HG03457 (cell line): Measurements from ENCODE around the gene PTGES3.
"Not testable (repeated sequence)": the region's sequence is repeated elsewhere in the genome, so short reads cannot be mapped to it uniquely, and the experiment has no call there.

ENCODE experiments used
- ATAC-seq: cut with Tn5 transposase; IDR thresholded peaks from one replicate; pipeline ENCODE4 v1.9.1; 2021; ENCODE audit warnings: moderate number of reproducible peaks; ENCODE audit not compliant: unreplicated experiment

PTGES3 gene

DNA sequence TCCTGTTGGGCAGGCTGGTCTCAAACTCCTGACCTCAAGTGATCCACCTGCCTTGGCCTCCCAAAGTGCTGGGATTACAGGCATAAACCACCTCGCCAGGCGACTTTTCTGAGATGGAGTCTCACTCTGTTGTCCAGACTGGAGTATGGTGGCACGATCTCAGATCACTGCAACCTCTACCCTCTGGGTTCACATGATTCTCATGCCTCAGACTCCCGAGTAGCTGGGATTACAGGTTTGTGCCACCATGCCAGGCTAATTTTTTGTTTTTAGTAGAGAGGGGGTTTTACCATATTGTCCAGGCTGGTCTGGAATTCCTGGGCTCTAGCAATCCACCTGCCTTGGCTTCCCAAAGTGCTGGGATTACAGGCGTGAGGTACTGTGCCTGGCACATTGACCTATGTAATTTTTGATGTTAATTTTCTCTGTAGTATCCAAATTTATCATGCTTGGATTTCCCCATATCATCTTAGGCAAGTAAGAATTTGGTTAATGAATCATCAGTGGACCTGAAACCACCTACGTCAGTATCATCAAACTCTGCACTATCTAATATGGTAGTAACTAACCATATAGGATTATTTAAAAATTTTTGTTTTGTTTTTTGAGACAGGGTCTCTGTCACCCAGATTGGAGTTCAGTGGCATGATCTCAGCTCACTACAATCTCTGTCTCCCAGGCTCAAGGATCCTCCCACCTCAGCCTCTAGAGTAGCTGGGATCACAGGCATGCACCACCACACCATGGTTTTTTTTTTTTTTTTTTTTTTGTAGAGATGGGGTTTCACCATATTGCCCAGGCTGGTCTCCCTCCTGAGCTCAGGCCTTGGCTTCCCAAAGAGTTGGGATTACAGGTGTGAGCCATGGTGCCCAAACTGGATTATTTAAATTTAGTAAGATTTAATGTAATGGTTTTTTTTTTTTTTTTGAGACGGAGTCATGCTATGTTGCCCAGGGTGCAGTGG is 30.4 kb downstream of the PTGES3 start:
- ATAC-seq, result no peak

DNA sequence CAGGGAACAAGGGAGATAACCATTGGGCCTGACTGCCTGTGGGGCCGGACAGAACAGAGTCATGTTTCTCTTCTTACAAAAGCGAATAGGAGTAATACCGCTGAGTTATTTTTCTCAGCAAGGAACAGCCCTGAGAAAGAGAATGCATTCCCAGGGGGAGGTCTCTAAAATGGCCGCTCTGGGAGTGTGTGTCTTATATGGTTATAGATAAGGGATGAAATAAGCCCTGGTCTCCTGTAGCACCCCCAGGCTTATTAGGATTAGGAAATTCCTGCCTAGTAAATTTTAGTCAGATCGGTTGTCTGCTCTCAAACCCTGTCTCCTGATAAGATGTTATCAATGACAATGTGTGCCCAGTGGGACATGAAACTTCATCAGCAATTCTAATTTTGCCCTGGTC is 34.3 kb downstream of the PTGES3 start:
- not testable (repeated sequence) for ATAC-seq

DNA sequence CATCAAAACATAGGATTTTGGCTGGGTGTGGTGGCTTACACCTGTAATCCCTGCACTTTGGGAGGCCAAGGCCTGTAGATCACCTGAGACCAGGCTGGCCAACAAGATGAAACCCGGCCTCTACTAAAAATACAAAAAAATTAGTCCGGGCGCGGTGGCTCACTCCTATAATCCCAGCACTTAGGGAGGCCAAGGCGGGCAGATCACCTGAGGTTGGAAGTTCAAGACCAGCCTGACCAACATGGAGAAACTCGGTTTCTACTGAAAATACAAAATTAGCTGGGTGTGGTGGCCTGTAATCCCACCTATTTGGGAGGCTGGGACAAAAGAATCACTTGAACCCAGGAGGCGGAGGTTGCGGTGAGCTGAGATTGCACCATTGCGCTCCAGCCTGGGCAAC is 40.1 kb downstream of the PTGES3 start:
- not testable (repeated sequence) for ATAC-seq

DNA sequence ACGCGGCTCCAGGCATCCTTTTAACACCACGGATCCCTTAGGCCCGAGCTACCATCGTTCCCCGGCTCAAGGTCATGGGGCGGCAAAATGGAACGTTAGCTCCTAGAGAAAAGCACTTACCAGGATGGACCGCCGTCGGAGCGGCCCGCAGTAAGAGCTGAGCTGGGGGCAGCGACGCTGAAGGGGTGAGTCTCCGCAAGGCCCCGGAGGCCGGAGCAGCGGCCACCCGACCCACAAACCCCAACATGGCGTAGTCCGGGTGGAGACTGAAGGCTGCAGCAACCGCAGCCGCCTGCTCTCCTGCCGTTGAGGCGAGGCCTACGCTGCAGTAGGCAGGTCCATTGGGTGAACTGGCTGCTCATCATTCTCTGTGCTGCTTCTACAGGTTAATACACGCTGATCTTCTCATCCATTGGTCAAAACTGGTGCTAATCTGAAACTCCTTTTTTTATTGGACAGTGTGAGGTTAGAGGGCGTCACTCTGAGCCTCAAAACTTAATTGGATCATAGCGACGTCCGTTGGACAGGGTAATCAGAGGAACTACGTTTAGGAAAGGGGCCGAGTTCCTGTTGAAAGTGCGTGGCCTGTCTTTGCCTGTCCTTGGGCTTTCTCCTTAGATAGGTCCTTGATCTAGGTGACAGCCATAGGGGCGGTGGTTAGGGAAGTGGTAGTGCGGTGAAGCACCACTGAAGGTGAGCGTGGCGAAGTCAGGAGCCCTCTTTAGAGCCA is 42.2 kb downstream of the PTGES3 start, which contains the start of gene ATP5F1B:
Gene ATP5F1B, minus strand, starts transcription at position 268 of the 730 bp plus-strand sequence. Its CDS starts 21 bp downstream, at position 247.
- peak; percentile 96 for ATAC-seq

DNA sequence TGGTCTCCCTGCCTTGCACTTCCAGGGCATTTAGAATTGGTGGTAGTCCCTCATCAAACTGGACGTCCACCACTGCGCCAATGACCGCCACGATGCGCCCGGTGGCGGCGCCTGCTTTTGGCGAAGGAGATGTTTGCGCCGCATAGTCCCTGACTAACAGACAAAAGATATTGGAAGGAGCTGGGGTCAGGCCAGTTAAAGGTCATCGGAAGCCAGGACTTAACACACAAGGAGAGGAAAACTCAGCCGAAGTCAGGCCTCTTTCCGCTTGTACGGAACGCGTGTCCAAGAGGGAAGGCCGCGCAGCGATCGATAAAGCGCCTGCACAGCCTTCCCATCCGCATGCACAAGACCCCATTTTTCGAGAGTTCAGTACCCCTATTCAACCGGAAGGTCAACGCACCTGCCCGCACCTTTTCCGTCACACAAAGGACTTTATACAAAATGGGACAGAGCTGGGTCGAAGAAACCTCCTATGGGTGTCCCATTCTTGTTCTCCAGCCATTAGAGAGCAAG is 42.8 kb downstream of the PTGES3 start:
- ATAC-seq, result no peak

DNA sequence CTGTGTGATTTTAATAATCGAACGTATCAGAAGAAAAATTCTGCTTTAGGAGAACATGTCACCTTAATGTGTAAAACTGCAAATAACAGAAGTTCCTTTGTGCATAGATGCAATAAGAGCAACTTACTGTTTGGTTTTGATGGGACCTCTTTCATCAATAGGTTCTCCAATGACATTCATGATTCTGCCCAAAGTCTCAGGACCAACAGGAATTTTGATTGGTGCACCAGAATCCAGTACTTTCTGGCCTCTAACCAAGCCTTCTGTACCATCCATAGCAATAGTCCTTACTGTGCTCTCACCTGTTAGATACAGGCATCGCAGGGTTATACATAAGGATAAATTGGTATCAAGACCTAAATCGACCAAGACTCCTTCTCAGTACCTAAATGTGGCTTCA is 43.4 kb downstream of the PTGES3 start:
- no peak for ATAC-seq

DNA sequence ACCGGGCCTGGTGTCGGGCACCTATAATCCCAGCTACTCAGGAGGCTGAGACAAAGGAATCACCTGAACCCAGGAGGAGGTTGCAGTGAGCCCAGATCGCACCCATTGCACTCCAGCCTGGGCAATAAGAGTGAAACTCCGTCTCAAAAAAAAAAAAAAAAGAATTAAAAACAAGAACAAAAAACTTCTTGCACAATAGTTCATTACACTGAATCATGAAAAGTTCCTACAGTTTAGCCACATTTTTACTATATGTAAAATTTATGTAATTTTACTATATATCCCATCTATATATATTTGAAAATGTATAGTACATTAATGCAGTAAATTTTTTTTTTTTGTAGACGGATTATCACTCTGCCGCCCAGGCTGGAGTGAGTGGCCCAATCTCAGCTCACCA is 46.9 kb downstream of the PTGES3 start:
- ATAC-seq, result no peak

DNA sequence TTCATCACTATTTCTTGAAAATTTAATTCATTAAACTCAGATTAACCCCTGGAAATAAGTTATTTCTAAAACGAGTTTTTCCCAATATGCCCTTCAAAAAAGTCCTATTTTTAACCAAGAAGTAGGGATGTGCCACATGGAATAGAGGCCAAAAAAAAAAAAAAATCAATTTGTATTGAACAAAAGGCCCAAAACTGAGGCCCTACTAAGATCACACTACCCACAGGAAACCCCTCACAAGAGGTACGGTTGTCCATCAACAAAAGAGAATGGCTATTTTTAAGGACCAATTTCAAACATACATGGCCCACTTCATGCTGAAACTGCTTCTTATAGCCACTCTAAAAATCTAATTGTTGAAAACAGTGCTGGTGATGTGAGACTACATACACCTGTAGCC is 50.5 kb downstream of the PTGES3 start:
- ATAC-seq, result no peak

DNA sequence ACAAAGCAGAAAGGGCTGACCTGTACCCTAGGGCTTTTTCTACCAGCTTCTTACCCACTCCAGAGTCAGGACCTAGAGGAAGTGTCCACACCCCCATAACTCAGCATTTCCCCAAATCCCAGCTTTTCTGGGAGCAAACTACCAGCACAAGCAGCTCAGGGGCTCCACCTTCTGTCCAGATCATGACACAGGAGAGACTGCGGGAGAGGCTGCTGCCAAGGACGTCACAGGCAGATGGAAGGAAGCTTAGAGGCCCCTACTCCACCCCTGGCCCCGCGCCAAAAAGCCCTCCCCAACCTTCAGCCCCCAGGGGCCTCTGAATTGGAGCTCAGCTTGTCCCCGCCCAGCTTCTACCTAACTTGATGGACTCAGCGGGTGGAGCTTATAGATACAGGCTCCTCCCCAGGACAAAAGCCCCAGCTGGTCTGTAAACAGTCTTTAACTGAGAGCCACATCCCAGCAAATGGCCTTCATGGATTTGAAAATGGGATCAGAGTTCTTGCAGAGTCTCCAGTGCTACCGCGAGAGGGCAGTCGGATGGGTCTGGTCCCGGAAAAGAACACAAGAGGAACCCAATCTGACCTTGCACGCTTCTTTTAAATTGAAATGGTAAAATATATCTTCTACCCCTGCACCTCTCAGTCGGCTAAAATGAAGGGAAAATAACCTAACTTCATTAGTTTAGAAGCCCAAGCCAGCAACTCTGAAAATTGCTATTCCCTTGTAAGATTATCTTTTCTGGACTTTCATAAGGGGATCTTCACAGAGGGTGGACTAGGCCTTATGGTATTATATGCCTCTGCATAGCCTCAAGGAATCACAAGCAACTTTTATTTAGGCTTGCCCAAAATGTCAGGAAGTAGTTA is 51.2 kb downstream of the PTGES3 start:
- peak; percentile 43 for ATAC-seq

DNA sequence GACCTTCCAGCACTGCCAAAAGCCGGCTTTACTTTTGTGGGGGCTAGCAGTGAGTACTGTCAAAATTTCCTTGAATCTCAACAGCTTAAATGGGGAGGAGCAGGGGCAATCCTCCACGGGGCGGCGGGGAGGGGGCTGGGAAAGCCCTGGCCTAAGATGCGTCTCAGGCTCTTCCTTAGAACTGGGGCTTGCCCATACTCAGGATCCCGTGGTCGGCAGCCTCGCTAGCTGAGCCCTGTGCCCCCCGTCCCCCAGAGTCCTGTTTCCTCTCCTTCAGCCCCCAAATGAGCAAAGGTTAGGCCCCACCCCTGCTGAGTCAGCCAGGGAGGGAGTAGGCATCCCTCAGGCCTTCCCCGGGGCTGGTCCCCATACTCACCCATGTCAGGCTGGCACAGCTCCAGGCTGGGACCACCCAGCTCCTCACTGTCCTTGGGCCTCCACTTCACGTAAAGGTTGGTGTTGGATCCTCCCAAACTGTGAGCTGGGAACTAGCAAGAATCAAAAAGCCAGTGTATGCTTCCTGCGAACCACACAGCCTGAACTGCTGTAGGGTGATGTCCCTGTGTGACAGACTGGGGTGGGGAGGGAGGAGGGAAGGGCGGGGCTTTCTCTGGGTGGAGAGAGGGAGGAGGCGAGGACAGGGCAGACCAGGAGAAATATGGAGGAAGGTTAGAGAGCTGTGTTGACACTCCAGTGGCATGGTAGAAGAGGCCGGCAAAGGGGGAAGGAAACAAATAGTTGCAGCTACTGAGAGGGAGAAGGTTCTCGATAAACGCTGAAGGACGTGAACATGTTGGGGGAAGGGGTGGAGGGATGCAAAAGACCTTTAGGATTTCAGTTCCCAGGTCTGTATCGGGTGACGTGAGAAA is 52.0 kb downstream of the PTGES3 start:
- ATAC-seq, result peak; percentile 28

DNA sequence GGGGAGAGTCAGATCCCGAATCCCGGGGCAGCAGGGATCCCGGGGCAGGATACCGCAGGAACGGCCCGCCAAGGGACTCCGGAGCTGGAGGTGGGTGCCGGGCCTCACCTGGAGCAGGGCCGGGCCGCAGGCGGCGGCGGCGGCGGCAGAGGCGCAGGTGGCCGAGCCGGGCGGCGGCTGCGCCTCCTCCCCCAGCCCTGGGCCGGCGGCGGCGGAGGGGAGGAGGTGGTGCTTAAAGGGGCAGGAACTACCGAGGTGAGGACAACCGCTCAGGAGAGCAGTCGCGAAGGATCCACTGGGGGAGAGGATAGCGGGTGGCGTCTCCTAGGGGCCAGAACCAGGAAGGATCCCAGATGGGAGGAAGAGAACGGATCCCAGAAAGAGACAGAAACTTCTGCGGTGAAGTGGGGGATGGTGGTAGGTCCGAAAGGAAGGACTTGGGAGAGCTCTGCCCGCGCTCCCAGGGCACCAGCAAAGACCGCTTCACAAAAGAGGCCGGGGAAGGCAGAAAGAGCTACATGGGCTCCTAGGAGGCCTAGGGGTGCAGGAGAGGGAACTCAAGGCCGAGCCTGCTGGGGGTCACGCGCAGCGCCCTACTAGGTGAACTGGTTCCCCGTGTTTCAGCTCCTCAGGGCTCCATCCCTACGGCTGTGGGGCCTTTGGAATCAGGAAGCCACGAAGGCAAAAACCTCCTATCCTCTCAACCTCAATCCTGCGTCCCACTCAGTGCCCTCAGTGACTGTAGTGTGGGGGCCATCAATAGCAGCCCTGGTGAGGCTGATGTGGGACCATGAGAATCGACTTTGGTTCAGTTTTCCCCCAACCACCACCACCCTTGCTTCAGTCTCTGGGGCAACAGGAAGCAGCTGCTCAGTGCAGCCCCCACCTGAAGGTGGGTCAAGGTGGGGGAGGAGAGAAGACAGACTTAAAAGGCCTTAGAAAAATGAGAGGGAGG is 53.0 kb downstream of the PTGES3 start:
- ATAC-seq, result no peak

DNA sequence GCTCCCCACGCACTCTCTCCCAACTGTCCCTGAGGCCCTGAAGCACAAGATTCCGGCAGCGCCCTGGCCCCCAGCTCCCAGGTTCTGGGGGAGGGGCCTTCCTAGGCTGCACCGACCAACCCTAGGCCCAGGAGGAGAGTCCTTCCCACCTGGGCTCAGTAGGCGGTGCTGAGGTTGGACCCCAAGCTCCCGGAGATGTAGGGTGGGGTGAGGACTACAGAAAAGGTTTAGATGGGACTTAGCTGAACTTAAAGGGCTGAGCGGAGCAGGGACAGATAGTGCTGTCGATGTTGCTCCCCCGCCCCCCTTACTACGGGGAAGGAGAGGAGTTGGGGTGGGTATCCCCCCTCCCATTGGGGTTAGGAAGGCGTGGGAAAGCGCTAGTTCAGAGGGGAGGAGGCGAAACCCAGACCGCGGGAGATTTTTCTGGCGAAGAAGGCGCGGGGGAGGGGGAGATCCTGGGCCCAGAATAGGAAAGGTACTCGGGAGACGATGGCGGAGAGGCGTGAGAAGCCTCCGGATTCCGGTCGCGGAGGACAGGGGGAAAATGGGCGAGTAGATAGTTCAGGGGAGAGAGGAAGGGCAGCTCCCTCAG is 53.7 kb downstream of the PTGES3 start:
- ATAC-seq, result no peak

DNA sequence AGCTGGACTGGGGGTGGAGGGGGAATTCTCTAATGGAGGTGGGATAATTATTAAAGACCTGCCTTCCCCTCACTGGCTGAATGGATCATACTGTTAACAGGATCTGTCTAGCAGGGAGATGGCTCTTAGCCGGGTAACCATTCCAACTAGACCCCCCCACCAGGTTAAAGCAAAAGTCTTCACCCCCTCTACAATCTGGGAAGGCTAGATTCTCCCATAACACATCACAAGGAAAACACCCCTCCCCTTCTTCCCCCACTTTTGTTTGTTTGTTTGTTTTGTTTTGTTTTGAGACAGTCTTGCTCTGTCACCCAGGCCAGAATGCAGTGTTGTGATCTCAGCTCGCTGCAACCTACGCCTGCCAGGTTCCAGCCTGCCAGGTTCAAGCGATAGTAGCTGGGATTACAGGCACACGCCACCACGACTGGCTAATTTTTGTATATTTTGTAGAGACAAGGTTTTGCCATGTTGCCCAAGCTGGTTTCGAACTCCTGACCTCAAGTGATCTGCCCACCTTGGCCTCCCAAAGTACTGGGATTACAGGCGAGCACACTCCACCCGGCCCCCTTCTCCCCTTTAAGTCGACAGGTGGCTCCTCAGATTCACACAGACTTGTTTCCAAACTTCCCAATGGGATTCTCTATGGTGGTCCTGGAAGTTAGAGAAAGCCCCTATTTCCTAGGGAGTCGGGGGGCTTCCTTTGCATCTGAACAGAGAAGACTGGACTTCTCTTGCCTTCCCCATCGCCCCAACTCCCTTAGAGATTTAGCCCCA is 54.4 kb downstream of the PTGES3 start:
- no peak for ATAC-seq

DNA sequence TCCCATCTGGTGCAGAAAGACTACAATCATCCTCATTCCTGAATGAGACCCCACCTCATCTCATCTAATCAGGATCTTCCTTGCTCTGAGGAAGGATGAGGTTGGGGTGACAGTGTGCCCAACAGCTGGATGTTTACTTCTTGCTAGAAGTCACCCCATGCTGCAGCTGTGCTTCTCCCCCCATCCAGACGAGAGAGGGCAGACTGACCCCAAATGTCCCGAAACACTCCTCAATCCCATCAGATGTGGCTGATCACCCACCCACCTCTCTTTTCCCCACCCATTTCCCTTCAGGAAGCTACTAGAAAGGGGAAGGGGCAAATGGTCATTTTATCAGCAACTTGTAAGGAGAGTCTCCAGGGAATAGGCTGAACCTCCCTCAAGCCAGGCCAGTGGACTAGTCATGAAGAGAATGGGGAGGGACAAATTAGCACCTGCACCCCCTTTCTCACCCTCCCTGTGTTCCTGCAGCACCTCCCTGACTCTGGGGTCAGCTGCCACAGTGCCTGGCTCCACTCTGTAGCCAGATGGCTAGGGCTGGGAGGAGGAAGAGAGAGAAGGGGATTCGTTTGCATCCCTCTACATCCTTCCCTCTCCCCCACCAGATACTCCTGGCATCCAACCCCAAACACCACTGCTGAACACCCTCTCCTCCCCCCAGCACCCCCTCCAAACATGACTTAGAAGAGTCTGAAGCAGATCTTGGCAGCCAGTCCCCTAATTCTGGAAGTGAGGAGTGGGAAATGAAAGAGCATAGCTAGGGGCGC is 55.2 kb downstream of the PTGES3 start:
- ATAC-seq, result no peak

DNA sequence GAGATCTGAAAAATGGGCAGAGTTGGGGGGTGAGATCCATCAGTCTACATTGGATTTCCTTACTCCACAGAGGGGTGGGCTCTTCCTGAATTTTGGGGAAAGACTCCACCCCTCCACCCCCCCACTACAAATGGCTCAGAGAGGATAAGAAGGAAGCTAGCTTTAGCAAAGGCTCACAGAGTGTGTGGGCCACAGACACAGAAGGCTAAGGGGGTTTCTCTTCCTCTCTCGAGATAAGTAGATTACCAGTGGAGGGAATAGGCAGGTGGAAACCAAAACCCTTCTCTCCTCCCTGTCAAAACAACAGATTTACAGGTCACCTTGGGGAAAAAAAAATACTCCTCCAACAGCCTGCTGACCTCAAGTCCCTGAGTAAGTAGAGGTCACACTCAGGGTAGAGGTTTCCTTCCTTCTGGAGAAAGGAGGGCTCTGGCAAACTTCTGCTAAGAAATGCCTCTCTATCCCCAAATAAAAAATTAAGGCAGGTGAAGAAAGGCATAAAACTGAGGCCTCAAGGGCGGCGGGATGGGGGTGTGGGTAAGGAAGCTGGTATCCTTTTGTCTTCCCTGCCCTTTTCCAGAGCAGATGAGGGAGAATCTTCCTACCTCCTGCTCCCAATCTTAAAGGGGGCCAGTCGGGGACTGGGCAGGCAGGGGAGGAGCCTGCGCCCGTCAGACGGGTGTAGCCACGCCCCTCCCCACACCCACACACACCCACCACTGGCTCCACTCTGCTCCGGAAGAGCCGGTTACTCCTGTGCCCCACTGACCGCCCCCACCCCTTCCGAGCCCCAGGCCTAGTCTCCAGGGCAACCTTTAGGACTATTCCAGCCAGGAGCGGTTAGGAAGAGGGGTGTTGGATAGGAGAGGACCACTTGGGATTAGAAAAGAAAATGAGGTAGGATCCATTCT is 56.0 kb downstream of the PTGES3 start:
- no peak for ATAC-seq

DNA sequence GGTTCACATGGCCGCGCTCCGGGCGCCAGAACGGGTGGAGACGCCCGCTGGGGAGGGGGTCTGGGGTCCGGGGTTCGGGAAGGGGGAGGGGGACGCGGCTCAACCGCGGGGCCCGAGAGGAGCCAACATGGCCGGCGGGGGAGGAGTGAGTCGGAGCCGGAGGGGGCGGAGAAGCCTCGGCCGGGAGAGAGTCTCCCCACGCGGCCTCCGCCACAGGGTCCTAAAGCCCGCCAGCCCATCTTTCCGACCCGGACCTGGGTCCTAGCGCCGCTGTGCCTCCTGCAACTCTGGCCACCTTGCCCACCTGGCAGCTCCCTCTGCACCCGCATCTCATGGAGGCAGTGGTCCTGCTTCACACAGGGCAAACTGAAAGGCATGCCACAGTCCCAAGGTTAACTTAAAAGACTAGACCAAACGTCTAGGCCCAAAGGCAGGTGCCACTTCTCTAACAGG is 57.9 kb downstream of the PTGES3 start, which contains the start of gene BAZ2A:
Gene BAZ2A, minus strand, starts transcription at position 147 of the 453 bp plus-strand sequence. CDS start 12,796 bp downstream, outside the sequence.
- peak; percentile 38 for ATAC-seq
